PFSK-1 (cell line): ENCODE data around the gene UBAC2.

ENCODE experiments used
- FOXP2 ChIP-seq: optimal IDR thresholded peaks from 2 replicates; pipeline ENCODE3; 2011; ENCODE audit warnings: borderline replicate concordance, control low read depth, inconsistent platforms; ENCODE audit not compliant: insufficient read depth; ENCODE audit errors: extremely low read length, extremely low read depth
- POLR2AphosphoS5 ChIP-seq: IDR thresholded peaks from 2 replicates; pipeline ENCODE4 v1.6.1; 2012; ENCODE audit warnings: low read depth, mild to moderate bottlenecking, control low read depth, low read length, moderate library complexity
- REST ChIP-seq, 2 experiments: IDR thresholded peaks; 2 replicates each; pipeline versions ENCODE4 v1.6.1 to v1.8.0; 2011 to 2012; ENCODE audit warnings: low read depth in 2 of 2, low read length in 2 of 2, control low read depth in 1 of 2, inconsistent platforms in 1 of 2, mild to moderate bottlenecking in 1 of 2, moderate library complexity in 1 of 2; ENCODE audit not compliant: insufficient read depth in 1 of 2
- SIN3A ChIP-seq: IDR thresholded peaks from 2 replicates; pipeline ENCODE4 v1.6.1; 2012; ENCODE audit warnings: mild to moderate bottlenecking, low read length, moderate library complexity, borderline replicate concordance; ENCODE audit not compliant: insufficient read depth
- TAF1 ChIP-seq: IDR thresholded peaks from 2 replicates; pipeline ENCODE4 v1.6.1; 2012; ENCODE audit warnings: low read length, control low read depth, borderline replicate concordance; ENCODE audit not compliant: insufficient read depth

GRCh38 chr13:99199541-99200431 lies 868 bp upstream of the UBAC2 start:
- TF ChIP-seq POLR2AphosphoS5 (no peak), SIN3A (no peak), REST (IDR thresholded peaks at IDR 0.05; ENCODE audit: insufficient read depth in 1 of 2, low read depth in 2 of 2, low read length in 2 of 2) (no peak), TAF1 (no peak), FOXP2 (no peak)
